HG03064 (cell line): ENCODE results near the gene USP13.

Experiments
- ATAC-seq: cut with Tn5 transposase; IDR thresholded peaks from one replicate; pipeline ENCODE4 v1.9.1; 2021; ENCODE audit warnings: low read depth; ENCODE audit not compliant: unreplicated experiment

Gene USP13

DNA sequence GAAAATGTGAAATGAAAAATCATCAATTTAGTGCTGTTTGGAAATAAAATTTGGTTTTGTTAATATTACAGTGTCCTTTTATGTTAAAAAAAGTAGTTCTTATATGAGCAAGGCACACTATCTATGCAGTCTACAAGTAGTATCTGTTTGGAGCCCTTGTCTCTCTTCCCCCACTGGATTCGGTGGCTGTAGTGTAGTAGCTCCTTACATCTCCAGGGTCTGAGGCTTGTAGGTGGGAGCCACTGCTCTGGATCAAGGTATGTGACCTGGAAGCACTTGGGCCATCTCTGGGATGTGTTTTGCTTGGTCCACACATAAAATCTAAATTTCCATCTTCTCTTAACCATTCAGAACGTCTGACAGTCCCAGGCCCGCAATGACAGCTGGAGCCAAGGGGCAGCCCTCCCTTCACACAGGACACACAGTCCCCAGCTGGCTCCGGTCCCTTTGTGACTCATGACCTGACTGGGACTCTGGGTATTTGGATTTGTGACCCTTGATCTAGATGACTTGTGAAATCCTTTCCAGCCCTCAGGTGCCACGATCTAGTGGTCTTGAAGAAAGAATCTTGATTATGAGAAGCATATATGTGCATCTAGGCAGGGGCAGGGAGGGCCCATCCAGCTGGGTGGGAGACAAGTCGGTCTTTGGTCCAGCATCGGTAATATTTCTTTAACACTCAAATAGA, 80.0 kb downstream of the USP13 start:
- no peak for ATAC-seq

DNA sequence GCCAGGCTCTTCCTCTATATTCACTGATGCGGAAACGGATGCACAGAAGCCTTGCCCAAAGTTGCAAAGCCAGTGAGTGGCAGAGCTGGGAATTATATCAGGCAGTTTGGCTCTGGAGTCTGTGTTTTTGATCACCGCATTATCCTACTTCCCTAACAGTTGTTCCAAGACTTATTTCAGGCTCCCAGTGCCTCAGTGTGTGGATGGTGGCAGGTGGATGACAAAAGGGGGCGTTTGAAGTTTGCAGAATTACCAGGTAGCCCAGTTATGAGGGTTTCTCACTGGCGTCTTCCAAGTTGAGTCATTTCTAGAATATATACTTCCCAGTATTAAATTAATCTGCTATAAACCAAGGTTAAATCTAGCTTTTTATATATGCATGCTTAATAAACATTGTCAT, 81.0 kb downstream of the USP13 start:
- no peak for ATAC-seq

DNA sequence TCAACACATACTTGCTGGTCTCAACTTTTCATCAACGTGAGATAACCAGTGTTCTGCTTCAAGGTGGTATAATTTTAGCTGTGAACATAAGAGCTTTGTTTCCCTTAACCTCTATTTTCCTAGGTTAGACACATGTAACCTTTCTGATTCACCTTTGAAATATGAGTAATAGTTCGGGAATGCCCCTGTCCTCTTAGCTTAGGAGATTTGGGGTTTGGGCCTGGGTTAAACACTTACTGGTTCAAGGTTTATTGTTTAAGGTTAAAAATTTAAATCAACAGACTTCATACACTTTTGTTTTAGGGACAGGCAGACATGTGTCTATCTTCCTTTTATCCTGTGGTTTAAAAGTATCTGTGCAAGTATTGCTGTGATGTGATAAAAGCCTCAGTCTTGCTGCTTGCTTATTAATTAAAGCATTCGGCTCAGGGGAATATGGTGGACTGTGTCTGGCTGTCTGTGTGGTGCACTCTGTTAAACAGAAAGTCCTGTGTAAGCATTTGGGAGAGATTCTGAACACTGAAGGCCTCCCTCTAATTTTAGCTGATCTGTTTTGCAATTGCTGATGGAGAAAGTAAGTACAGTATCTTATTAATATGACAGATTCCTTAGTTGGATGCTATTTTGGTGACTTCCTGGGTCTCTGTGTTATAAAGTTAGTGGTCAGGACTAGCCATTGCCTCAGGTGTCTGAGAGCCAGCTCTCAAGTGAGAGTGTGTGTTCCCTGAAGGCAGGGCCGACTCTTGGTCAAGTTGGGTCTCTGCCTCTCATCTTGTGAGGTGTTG, 81.8 kb downstream of the USP13 start:
- no peak for ATAC-seq

DNA sequence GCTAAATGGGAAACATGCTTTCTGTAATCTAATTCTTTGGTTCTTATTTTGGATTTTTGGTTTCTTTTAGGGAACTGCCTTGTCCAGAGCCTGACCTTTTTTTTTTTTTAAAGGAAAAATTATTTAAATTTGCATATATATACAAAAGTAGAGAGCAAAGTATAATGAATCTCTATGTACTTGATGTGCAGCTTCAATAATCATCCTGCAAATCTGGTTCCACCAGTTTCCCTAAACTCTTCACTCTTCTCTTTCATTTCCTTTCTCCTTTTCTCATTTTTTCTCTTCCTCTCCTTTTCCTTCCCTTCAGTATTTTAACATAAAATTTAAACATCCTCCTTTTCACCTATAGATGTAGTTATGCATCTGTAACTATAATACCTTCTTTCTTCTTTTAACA, 82.5 kb downstream of the USP13 start:
- ATAC-seq = no peak

DNA sequence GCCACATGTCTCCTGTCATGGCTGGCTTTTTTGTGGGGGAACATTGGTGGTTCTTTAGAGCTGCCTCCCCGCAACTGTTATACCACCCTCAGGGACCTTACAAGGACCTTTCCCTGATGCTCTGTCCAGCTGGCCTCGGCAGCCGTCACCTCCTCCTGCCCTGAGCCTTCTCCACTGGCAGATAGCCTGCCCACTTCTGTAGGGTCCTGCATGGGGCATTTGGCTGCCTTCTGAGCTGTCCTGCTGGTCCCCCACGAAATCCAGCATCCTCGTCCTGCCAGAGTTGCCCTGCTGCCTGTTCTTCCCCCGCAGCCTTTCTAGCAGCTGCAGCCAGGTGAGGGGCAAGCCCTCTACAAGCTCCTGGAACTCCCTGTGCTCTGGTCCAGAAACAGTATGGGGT, 86.2 kb downstream of the USP13 start:
- ATAC-seq = no peak

DNA sequence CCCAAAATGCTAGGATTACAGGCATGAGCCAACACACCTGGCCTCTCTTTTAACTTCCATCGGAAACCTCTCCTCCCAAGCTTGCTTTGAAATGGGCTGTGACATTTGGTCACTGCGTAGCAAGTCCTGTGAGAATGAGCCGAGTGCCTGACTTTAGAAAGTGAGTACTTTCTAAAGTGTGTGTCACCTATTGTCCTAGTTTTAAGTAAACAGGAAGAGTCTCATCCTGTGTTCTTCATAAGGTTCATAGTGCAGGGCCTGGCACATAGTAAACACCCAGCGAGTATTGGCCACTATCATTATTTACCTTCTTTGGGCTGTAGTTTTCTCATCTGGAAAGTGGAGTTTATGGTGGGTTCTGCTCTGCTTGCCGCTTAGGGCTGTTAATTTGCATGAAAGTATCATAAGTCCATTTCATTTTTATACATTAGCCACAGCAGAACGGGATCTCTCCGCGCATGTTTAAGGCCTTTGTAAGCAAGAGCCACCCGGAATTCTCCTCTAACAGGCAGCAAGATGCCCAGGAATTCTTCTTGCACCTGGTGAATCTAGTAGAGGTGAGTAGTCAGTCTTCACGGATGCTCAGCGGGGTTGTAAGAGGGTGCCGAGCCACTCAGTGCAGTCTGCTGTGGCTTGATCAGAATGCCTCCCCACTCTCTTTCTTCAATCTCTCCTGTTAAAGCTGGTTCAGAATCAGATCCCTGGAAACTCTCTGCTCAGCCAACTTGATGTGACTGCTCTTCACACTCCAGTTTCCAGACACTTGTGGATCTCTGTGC, 87.2 kb downstream of the USP13 start:
- ATAC-seq = no peak

DNA sequence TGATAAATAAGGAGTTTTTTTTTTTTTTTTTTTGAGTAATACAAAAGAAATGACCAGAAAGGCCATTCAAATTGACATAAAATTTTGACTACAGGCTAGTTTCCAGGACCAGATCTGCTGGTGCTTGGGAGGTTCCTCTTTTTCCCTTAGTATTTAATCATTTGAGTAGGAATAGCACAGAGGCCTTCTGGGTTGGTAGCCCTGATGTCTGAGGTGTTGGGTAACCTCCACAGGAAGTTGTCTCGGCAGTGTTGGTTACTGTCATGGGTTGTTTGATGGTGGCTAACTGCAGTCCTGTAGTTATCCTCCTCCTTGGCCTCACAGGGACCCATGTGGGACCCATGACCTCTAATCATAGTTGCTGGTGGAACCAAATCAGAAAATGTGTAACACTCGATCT, 91.1 kb downstream of the USP13 start:
- no peak for ATAC-seq

DNA sequence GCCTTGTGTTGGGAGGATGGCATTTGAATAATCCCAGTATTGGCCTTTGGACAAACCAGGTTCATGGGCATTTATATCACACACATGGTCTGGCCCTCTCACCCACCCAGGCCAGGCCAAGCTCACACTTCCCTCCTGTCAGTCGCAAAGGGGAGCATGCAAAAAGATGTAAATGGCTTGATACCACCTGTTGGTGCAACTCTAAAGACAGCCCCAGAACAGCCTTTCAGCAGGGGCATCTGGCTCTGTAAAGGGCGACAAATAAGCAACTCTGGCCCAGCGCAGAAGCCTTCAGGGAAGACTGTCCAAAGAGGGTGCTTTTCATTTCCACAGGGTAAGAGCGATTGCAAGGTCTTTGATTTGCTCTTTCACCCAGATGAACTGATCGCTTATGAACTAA, 91.8 kb downstream of the USP13 start:
- ATAC-seq = no peak

DNA sequence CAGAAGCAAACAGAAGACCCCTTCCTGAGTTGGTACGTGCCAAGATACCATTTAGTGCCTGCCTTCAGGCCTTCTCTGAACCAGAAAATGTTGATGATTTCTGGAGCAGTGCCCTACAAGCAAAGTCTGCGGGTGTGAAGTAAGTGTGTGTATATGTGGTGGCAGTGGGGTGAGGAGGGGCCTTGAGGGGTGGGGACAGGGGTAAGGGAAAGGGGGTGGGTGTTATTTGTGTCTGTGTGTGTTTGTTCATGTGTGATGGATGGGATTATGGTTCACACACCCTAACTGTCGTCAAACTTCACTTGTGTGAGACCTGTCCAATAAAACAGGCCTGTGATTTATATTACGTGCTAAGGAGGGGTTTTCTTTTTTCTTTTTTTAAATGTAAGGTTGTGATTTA, 92.2 kb downstream of the USP13 start:
- ATAC-seq = no peak

DNA sequence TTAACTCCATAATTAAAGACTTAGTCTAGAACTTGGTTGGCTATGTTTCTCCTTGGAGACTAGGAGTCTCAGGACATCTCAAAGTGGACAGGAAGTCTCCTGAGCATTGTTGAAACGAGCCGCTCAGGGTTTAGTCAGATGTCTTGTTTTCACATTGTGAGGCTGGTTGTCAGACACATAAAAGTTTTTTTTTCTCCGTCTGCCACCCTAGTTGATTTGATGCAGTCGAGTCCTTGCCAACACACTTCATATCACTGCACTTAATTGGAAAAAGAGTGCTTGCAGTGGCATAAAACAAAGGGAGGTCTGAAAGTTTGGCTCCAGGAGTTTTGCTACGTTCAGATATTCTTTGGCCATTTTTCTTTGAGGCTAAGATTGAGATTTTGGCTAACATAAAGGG, 92.9 kb downstream of the USP13 start:
- no peak for ATAC-seq

DNA sequence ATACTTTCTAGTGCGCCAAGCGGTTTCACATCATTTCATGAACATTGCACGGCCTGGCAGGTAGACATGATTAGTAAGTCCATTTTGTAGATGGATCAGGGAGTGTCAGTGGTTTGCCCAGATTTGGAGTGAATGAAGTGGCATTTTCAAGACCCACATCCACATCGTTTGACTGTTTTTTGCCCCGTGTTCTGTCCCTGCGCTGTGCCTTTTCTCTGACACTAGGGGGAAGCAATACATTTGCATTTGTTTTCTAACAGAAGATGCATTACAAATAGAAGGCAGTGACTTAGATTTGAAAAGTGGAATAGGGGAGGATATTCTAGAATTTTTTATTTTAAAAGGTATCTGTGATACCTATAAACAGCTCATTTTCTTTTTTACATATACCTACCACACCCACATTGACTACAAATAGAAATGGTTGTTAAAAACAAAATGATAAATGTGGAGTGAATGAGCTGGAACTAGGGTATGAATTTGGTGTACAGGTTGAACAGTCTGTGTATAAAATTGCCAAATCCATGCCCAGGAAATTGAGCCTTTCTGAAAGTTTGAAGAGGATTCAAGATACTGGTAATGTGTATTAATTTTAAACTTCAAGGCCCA, 98.0 kb downstream of the USP13 start:
- no peak for ATAC-seq

DNA sequence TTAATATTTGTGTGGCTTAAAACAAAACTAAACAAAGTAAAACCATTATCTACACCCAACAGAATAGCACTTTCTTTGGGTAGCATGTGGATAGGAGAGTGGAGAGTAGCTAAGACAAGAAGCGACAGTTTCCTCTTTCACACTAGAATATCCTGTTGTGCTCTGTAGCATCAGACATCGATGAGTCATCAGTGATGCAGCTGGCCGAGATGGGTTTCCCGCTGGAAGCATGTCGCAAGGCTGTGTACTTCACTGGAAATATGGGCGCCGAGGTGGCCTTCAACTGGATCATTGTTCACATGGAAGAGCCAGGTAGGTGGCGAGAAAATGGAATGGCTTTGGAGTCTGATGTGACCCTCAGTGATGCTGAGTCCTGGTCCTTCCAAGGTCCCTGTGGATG, 108.1 kb downstream of the USP13 start:
- no peak for ATAC-seq

DNA sequence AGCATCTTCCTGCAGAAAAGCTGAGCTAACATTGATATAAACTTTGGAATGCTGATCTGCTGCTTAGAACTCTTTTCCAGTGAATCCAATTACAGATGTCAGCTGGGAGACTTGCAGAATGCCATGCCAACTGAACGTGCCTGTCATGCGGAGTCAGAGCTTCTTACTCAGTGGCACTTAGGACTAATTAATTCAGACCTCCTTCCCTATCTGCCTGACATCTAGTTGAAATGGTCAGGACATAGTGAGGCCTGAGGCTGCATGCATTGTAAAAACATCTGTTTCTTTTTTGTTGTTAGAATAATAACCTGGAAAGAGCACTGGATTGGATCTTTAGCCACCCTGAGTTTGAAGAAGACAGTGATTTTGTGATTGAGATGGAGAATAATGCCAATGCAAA, 112.6 kb downstream of the USP13 start:
- no peak for ATAC-seq

DNA sequence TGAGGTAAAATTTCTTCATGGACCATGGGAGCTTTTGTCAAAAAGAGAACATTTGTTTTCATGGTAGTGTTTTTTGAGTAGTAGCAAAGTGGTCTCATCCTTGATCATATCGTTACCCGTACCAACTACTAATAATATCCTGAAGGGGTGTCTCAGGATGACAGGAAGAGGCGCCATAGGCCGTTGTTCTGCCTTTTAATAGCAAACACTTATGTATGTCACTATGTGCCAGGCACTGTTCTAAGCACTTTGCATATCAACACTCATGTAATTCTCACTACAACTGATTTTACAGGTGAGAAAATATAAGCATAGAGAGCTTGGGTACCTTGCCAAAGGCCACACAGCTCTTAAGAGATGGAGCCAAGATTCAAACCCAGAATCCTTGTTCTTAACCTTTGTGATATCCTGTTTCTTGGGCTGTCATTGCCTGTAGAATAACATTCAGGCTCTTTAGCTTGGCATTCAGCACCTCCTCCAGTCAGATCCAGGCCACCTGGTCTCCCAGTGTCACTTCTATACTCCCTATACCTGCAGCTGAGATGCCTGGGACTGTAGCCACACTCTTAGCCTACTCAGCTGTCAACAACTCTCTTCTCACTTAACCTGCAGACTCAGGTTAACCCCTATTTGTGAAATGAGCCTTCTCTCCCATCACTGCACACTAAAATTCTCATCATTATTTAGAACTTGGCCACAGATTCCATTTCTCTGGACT, 113.7 kb downstream of the USP13 start:
- ATAC-seq = no peak

DNA sequence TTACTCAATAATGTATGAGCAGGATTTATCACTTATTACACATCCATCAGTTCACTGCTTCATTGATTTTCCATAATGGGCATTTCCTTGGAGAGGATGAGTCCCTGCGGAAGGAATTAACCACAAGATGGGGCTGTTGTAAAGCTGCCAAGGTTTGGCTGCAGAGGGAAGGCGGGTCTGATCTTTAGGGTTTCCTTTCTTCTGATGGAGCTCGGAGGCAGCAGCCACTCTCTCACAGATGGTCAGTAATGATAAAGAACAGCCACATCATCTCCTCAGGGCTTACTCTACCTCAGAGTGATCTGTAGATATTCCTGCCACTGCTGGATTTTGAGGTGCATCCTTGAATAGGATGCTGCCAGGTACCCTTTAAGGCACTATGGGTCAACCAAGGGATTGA, 115.2 kb downstream of the USP13 start:
- ATAC-seq = no peak

DNA sequence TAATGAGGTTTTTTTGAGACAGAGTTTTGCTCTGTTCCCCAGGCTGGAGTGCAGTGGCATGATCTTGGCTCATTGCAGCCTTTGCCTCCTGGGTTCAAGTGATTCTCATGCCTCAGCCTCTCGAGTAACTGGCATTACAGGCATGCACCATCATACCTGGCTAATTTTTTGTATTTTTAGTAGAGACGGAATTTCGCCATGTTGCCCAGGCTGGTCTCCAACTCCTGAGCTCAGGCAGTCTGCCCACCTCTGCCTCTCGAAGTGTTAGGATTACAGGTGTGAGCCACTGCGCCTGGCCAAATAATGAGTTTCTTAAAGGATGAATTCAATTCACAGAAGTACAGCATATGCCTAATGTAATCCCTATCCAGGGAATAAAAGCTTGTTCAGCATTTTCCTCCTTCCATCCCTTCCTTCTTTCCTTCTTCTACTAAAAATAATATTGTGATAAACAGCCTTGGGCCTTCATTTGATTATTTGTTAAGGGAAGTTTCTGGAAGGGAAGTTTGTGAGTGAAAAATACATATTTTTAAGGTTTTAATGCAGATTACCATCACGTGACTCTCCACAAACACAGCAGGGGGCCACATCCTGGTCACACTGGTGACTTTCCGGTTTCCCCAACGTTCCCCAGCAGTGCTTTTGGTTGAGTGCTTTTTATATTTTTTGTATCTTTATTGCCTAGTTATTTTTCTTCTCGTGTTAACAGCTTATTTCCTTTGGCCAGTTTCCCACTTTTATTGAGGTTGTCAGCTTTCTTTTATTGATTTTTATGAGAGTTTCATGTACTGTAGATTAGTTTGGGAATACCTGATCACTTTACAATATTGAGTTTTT, 116.8 kb downstream of the USP13 start:
- no peak for ATAC-seq

DNA sequence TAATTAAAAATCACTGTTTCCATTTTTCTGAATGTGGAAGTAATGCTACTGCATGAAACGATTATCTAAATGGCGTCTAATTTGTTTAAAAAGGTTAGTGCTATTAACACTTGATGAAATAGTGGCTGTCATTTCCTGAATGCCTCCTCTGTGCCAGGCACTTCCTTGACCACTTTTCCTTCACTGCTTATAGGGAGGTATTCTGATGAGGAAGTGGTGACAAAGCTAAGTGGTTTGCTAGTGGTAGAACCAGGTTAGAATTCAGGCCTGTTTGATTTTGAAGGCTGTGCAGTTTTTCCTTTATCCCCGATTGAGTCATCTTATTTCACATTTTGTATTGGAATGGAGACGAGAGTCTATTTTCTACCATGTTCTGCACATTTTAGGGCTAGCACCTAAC, 119.0 kb downstream of the USP13 start:
- no peak for ATAC-seq

DNA sequence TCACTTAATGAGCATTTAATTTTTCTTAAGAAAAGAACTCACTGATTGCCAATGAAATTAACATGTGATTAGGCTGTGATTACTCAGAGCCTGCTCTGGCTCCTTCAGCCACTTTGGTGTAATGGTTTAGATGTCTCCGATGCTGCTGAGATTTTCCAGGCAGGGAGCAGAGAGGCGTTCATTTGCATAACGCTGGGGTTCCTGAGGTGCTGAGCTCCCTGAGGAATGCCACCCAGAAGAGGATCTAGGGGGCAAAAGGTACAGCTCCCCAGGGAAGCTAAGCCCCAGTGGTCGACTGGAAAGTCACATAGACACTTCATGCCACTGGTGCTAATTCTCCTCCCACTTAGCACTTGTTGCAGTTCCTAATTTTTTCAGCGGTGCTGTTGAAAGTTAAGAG, 119.5 kb downstream of the USP13 start:
- no peak for ATAC-seq

DNA sequence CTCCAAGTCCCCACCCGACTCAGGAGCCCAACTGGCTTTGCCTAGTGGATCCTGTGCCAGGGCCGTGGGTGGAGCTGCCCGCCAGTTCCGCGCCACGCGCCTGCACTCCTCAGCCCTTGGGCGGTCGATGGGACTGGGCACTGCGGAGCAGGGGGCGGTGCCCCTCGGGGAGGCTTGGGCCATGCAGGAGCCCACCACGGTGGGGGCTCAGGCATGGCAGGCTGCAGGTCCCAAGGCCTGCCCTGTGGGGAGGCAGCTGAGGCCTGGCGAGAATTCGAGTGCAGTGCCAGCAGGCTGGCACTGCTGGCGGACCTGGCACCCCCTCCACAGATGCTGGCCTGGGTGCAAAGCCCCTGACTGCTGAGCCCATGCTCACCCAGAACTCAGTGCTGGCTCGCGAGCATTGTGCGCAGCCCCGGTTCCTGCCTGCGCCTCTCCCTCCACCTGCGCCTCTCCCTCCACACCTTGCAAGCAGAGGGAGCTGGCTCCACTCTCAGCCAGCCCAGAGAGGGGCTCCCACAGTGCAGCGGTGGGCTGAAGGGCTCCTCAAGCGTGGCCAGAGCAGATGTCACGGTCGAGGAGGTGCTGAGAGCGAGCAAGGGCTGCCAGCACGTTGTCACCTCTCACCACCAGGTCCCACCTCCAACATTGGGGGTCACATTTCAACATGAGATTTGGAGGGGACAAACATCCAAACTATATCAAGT, 122.7 kb downstream of the USP13 start:
- ATAC-seq = no peak
